ENCODE data around the gene HOXD12. TPM values are rescaled to one million over a fixed set of nuclear protein-coding genes. Genes with fewer than 3 reads are reported as not detected.

Gene HOXD12
- total and polyA plus RNA-seq, 4 donors = not detected

DNA sequence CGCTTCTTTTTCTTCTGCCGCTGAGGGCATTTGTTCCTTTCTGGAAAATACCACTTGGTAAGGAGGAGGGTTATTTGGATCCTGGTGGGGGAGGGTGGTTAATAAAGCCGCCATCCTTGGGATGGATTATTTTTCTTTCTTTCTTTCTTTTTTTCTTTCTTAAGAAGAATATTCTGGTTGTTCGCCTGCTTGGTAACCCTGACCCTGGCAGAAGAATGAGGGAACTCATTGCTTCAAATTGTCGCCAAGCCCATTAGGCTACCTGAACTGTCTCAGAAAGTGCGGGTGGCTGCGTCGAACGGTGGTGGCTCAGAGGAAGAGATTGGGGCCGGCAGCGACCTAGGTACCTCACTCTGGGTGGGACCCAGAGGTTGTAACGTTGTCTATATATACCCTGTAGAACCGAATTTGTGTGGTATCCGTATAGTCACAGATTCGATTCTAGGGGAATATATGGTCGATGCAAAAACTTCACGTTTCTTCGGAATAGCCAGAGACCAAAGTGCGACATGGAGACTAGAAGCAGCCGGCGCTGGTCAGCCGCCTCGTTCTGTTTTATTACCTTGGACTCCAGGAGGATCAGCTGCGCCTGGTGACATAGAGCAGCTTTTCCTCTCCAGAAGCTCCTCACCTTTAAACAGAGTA is 50.5 kb downstream of the HOXD12 start:
- Histone ChIP-seq H3K36me3 (ENCODE audit: control insufficient read depth in 4 of 4, insufficient read depth in 4 of 4, low read length in 4 of 4) (no peaks in the 10 kb centered on the region), H3K9me3 (ENCODE audit: control insufficient read depth in 4 of 4, insufficient read depth in 3 of 4, low read length in 3 of 4) (peaks cover 0 to 12% (median 0%) of the 10 kb centered on the region in 4 donors), H3K27me3 (ENCODE audit: control insufficient read depth in 3 of 3, insufficient read depth in 3 of 3, low read length in 2 of 3) (peaks cover 32 to 97% (median 92%) of the 10 kb centered on the region in 3 donors), H3K4me1 (ENCODE audit: control insufficient read depth in 5 of 5, insufficient read depth in 5 of 5, low read length in 5 of 5) (peaks cover 0 to 7% (median 0%) of the 10 kb centered on the region in 5 donors), H3K4me3 (no peak overlapping the region), H3K9ac (ENCODE audit: insufficient read depth in 1 of 2, low read length in 2 of 2) (no peak overlapping the region), H3K27ac (ENCODE audit: low read depth in 1 of 2, low read length in 1 of 2) (no peak overlapping the region)
- WGBS, 2 donors = 21 to 23% methylated on average over 24 of the region's 24 CpGs
- TF ChIP-seq, protein P1, sequence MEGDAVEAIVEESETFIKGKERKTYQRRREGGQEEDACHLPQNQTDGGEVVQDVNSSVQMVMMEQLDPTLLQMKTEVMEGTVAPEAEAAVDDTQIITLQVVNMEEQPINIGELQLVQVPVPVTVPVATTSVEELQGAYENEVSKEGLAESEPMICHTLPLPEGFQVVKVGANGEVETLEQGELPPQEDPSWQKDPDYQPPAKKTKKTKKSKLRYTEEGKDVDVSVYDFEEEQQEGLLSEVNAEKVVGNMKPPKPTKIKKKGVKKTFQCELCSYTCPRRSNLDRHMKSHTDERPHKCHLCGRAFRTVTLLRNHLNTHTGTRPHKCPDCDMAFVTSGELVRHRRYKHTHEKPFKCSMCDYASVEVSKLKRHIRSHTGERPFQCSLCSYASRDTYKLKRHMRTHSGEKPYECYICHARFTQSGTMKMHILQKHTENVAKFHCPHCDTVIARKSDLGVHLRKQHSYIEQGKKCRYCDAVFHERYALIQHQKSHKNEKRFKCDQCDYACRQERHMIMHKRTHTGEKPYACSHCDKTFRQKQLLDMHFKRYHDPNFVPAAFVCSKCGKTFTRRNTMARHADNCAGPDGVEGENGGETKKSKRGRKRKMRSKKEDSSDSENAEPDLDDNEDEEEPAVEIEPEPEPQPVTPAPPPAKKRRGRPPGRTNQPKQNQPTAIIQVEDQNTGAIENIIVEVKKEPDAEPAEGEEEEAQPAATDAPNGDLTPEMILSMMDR (IDR thresholded peaks at IDR 0.05; ENCODE audit: control extremely low read depth, extremely low read depth) = no peak
- DNase-seq (peak in 1 of 3 donors; percentile 7), ATAC-seq (ENCODE audit: insufficient read depth, low FRiP score) (no peak)

DNA sequence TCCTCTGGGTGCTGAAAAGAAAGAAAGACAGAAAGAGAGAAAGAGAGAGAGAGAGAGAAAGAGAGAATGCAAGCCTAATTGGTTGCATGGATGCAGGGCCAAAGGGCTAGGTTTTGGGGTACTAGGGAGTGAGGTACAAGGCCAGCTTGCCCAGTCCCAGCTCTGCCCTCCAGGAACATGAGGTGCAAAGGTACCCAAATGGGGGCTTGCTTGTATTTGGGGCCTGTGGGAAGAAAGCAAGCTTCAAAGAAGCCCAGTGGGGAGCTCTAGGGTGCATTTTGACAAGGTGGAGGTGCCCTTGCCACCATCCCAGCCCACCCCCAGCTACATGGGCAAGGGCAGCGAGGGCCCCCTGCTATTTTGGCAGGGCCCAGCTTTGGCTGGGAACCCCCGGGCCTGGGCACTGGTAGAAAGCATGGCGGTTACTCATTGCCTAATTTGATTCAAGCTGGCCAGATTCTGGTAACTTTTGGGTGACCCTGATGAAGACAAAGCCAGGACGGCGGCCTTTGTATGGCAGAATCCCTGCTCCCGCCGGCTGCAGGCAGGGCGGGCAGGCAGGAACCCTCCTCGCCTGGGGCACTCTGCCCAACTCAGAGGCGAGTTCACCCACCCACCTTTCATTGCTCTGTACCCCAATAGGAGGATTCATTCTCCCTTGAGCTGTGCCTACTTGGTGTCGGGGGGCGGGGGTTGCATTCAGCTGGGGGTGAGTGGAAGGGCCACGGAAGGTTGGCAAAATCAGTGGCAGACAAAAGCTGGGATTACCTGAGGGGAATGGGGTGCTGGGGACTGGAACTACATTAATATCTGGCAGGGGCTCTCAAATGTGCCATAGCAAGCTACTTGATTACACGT is 51.2 kb downstream of the HOXD12 start:
- 29 to 32% methylated on average over 14 of the region's 14 CpGs for WGBS, 2 donors
- Histone ChIP-seq H3K4me3 (no peak overlapping the region), H3K4me1 (ENCODE audit: control insufficient read depth in 5 of 5, insufficient read depth in 5 of 5, low read length in 5 of 5) (peaks cover 0 to 7% (median 0%) of the 10 kb centered on the region in 5 donors), H3K9me3 (ENCODE audit: control insufficient read depth in 4 of 4, insufficient read depth in 3 of 4, low read length in 3 of 4) (peaks cover 0 to 12% (median 0%) of the 10 kb centered on the region in 4 donors), H3K36me3 (ENCODE audit: control insufficient read depth in 4 of 4, insufficient read depth in 4 of 4, low read length in 4 of 4) (no peaks in the 10 kb centered on the region), H3K9ac (ENCODE audit: insufficient read depth in 1 of 2, low read length in 2 of 2) (no peak overlapping the region), H3K27me3 (ENCODE audit: control insufficient read depth in 3 of 3, insufficient read depth in 3 of 3, low read length in 2 of 3) (peaks cover 38 to 97% (median 92%) of the 10 kb centered on the region in 3 donors), H3K27ac (ENCODE audit: low read depth in 1 of 2, low read length in 1 of 2) (no peak overlapping the region)
- ATAC-seq (ENCODE audit: insufficient read depth, low FRiP score) = no peak
- no peak for DNase-seq
- TF ChIP-seq, protein P1 (IDR thresholded peaks at IDR 0.05; ENCODE audit: control extremely low read depth, extremely low read depth) = no peak

DNA sequence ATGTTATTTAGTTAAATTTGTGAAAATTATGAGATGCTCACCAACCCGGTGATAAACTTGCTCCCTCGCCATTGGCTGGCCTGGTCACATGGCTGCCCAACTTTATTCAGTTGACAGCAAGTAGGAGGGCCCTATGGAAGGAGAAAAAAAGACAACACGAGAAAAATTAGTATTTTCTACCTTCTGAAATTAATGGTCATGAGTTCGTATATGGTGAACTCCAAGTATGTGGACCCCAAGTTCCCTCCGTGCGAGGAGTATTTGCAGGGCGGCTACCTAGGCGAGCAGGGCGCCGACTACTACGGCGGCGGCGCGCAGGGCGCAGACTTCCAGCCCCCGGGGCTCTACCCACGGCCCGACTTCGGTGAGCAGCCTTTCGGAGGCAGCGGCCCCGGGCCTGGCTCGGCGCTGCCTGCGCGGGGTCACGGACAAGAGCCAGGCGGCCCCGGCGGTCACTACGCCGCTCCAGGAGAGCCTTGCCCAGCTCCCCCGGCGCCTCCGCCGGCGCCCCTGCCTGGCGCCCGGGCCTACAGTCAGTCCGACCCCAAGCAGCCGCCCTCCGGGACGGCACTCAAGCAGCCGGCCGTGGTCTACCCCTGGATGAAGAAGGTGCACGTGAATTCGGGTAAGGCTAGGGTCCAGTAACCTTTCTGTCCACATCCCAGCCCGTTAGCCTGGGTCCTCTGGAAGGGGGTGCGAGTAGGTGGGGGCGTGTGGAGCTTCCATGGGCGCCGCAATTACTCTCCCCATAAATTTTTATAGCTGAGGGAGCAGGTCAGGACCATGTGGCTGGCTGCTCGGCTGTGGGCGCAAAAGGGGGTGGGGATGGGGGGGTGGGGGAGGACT is 52.1 kb downstream of the HOXD12 start, which contains the start of gene HOXD4:
Gene HOXD4, plus strand, starts transcription at position 109 of the 846 bp plus-strand sequence. Its CDS starts 84 bp downstream, at position 193.
- TF ChIP-seq, protein P1 (IDR thresholded peaks at IDR 0.05; ENCODE audit: control extremely low read depth, extremely low read depth) = no peak
- Histone ChIP-seq H3K9ac (ENCODE audit: insufficient read depth in 1 of 2, low read length in 2 of 2) (no peak within 1 kb of the TSS), H3K27me3 (ENCODE audit: control insufficient read depth in 3 of 3, insufficient read depth in 3 of 3, low read length in 2 of 3) (peaks cover 43 to 97% (median 92%) of the 10 kb centered on the region in 3 donors), H3K9me3 (ENCODE audit: control insufficient read depth in 4 of 4, insufficient read depth in 3 of 4, low read length in 3 of 4) (peaks cover 0 to 15% (median 0%) of the 10 kb centered on the region in 4 donors), H3K4me1 (ENCODE audit: control insufficient read depth in 5 of 5, insufficient read depth in 5 of 5, low read length in 5 of 5) (peaks cover 0 to 7% (median 0%) of the 10 kb centered on the region in 5 donors), H3K4me3 (no peak within 1 kb of the TSS), H3K36me3 (ENCODE audit: control insufficient read depth in 4 of 4, insufficient read depth in 4 of 4, low read length in 4 of 4) (no peaks in the 10 kb centered on the region), H3K27ac (ENCODE audit: low read depth in 1 of 2, low read length in 1 of 2) (no peak within 1 kb of the TSS)
- 3 to 7% methylated on average over 54 to 55 of the region's 55 CpGs for WGBS, 2 donors
- ATAC-seq (ENCODE audit: insufficient read depth, low FRiP score) (no peak), DNase-seq (peak in 1 of 3 donors; percentile 6)

Small RNAs within 50 kb of the gene (small RNA-seq; reads per million reads assigned to genes)
- gene MIR10B (ENCODE audit: low replicate concordance) = 2,837 reads per million, percentile 100 among the genes with 10 or more reads in this experiment

Other genes starting within 250 kb of the HOXD12 start
- 10 to 100 TPM; 27.6 to 48.2 TPM for gene LNPK, start 97.5 kb upstream of the HOXD12 start, total RNA-seq
- gene LNPK, start 97.5 kb upstream of the HOXD12 start, polyA plus RNA-seq = 1 to 10 TPM; 4.7 to 5.8 TPM
- gene EVX2, start 15.8 kb upstream of the HOXD12 start, total RNA-seq = not detected
- not detected for gene EVX2, start 15.8 kb upstream of the HOXD12 start, polyA plus RNA-seq
- not detected for gene HOXD13, start 7.1 kb upstream of the HOXD12 start, total RNA-seq
- not detected for gene HOXD13, start 7.1 kb upstream of the HOXD12 start, polyA plus RNA-seq
- gene HOXD11, start 7.5 kb downstream of the HOXD12 start, total RNA-seq = not detected
- gene HOXD11, start 7.5 kb downstream of the HOXD12 start, polyA plus RNA-seq = not detected
- gene HOXD10, start 17.0 kb downstream of the HOXD12 start, total RNA-seq = under 1 TPM in 1 of 2 donors, not detected in 1; 0.54 TPM
- under 1 TPM in 1 of 2 donors, not detected in 1; 0.05 TPM for gene HOXD10, start 17.0 kb downstream of the HOXD12 start, polyA plus RNA-seq
- gene HOXD9, start 22.9 kb downstream of the HOXD12 start, total RNA-seq = under 1 TPM; 0.65 to 0.80 TPM
- gene HOXD9, start 22.9 kb downstream of the HOXD12 start, polyA plus RNA-seq = under 1 TPM; 0.29 to 0.37 TPM
- gene HOXD8, start 29.9 kb downstream of the HOXD12 start, total RNA-seq = 1 to 10 TPM; 1.2 to 1.6 TPM
- gene HOXD8, start 29.9 kb downstream of the HOXD12 start, polyA plus RNA-seq = under 1 TPM; 0.34 to 0.85 TPM
- 1 to 10 TPM in 1 of 2 donors, under 1 TPM in 1; 0.74 to 1.1 TPM for gene HOXD4, start 51.8 kb downstream of the HOXD12 start, total RNA-seq
- gene HOXD4, start 51.8 kb downstream of the HOXD12 start, polyA plus RNA-seq = under 1 TPM; 0.12 to 0.23 TPM
- gene HOXD3, start 57.5 kb downstream of the HOXD12 start, total RNA-seq = 1 to 10 TPM; 1.1 to 2.5 TPM
- under 1 TPM; 0.07 to 0.18 TPM for gene HOXD3, start 57.5 kb downstream of the HOXD12 start, polyA plus RNA-seq
- 1 to 10 TPM in 1 of 2 donors, under 1 TPM in 1; 0.40 to 2.5 TPM for gene HOXD1, start 88.9 kb downstream of the HOXD12 start, total RNA-seq
- 1 to 10 TPM in 1 of 2 donors, under 1 TPM in 1; 0.90 to 3.2 TPM for gene HOXD1, start 88.9 kb downstream of the HOXD12 start, polyA plus RNA-seq
- 10 to 100 TPM; 20.2 to 27.7 TPM for gene MTX2, start 169.6 kb downstream of the HOXD12 start, total RNA-seq
- gene MTX2, start 169.6 kb downstream of the HOXD12 start, polyA plus RNA-seq = 10 to 100 TPM; 27.8 to 42.1 TPM

All from lung (tissue), 13 donors.